ACHN (cell line): Measurements from ENCODE around the gene TRPC4.
"Not testable (repeated sequence)": the region's sequence is repeated elsewhere in the genome, so short reads cannot be mapped to it uniquely, and the experiment has no call there.

Source experiments
- DNase-seq: peaks from one replicate; pipeline ENCODE4 v3.0.0-alpha.2; 2015
- in situ Hi-C: cut with HindIII; loops from 2 replicates; pipeline ENCODE4 v1.10.0; 2017; ENCODE audit warnings: low sequenced_read_pairs, low pct_ligation_motif_present, low pct_unique_long_range_greater_than_20kb

Gene TRPC4

GRCh38 chr13:37868691-37869505, 674 bp downstream of the TRPC4 start:
- in situ Hi-C loops = no loop called here
- peak; percentile 49 for DNase-seq

DNA sequence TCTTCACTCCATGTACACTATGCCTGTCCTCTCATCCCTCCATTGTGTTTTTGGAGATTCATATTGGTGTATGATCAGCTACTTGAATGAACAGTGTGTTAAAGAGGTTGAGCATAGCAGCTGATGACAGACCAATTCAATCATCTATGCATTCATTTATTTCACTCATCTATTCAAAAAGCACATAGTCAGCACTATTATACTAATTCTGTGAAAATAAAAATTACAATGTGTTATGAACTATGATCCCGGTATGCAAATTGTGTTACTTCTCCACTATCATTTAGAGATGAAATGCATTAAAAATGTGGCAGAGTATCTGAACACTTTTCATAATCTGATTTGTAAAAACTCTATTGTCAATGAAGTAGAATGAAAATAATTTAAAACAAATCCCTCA, 5.9 kb downstream of the TRPC4 start:
- in situ Hi-C loops = no loop called here
- no peak for DNase-seq

DNA sequence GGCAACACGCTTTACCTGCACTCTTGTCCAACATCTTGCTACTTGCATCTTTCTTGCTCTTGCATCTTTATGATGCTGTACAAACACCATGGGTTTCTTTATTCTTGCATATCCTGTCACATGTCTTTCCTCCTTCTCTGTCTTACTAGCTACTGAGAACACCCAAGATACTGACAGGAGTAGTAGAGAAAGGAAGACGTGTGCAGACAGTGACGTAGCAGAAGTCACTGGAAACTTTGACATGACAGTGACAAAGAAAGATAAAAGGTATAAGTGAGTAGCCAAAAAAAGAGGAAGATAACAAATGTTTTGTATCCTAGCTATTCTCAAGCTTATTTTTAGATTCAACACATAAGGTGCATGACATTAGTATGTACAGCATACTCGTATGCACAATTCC, 34.2 kb downstream of the TRPC4 start:
- in situ Hi-C loops = no loop called here
- DNase-seq = no peak

DNA sequence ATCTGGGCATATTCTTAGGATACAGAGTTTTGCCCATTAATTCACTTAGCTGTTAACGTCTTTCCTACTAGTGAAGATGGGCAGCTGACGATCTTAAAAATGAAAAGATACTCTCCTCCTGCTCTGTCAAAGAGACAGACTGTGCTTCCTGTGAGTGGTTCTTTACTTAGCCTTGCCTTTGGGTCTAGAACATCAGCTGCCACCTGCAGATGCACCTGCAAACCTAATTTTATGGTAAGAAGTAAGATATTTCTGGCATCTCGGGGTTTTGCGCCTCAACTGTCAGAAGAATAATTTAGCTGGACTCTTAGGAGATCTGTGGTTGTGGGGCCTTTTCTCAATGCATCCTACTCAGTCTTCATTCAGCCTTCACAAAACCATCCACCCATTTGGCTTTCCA, 36.2 kb downstream of the TRPC4 start:
- in situ Hi-C loops = no loop called here

DNA sequence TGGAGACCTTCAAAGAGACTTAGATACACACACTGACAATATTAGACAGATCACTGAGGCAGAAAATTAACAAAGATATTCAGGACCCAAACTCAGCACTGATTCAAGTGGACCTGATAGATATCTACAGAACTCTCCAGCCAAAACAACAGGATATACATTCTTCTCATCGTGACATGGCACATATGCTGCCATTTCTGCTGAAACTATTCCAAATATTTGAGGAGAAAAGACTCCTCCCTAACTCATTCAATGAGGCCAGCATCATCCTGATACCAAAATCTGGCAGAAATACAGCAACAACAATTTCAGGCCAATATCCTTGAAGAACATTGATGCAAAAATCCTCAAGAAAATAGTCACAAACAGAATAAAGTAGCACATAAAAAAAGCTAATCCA, 53.3 kb downstream of the TRPC4 start:
- in situ Hi-C loops = no loop called here

More for the DNA sequence above, 36.2 kb downstream of the TRPC4 start:
- no peak for DNase-seq

DNA sequence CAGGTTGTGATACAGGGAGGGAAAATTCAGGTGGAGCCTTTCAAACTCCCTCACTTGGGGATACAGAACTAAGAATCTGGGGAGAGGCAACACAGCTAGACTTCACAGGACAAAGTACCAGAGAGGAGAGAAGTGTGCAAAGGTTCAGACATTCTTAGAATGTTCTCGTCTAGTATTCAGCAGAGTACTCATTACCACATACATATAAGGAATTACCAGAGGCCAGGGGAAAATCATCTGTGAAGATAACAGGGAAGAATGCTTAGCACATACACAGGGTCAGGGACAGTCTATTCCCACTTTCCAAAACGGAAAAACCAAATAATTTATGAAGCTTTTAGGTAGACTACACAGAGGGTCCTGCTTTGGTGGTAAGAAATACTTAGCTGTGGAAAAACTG, 58.1 kb downstream of the TRPC4 start:
- no peak for DNase-seq
- in situ Hi-C loops = no loop called here

More for the DNA sequence above, 53.3 kb downstream of the TRPC4 start:
- no peak for DNase-seq

DNA sequence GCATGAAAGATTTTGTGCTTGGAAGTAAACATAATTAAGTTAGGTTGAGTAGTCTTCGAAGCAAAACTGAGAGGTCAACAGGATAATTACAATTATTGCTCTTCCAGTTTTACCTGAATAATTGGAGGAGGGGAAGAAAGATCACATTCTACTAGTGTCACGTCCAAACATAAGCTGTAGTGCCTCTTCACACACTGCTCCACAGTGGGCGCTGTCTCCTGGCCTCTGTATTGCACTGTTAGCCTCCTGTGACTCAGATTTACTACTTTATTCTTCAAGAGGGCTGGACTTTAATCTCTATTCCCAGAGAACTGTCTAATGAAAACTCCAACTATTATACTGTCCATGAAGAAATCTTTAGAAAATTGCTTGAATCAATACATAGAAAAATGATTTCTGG, 62.9 kb downstream of the TRPC4 start:
- DNase-seq = no peak
- in situ Hi-C loops = no loop called here

- in situ Hi-C loops = no loop called here
- no peak for DNase-seq
These were observed 71.9 kb downstream of the TRPC4 start for GRCh38 chr13:37797631-37798030.

DNA sequence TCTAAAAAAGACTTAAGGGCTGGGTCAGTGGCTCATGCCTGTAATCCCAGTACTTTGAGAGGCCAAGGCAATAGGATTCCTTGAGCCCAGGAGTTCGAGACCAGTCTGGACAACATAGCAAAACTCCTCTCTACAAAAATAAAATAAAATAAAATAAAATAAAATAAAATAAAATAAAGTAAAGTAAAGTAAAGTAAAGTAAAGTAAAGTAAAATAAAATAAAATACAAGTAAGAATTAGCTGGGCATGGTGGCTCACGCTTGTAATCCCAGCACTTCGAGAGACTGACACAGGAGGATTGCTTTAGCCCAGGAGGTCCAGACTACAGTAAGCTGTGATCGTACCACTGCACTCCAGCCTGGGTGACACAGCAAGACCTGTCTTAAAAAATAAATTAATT, 72.8 kb downstream of the TRPC4 start:
- DNase-seq, in situ Hi-C loops: not testable (repeated sequence)

GRCh38 chr13:37795326-37795725, 74.2 kb downstream of the TRPC4 start:
- DNase-seq = no peak
- in situ Hi-C loops = no loop called here

- in situ Hi-C loops = no loop called here
- DNase-seq = peak; percentile 28
These were observed 77.9 kb downstream of the TRPC4 start for GRCh38 chr13:37791699-37792098.

DNA sequence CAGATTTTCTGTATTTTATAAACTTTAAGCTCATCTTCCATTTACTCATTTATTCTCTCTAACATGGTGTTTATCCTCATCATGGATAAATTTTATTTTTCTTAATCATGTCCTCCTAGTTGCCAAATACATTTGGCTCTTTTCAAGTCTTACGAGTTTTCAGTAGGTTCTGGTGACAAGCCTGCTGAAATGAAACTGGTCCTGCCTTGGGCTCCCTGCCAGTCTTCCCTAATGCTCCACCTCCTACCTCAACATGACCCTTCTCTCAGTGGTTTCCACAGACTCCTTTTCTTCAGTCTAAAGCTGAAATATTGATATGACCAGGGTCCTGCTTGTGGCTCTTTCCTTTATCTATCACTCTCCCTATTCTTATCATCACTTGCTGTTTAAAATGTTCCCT, 81.2 kb downstream of the TRPC4 start:
- in situ Hi-C loops = no loop called here
- peak; percentile 15 for DNase-seq

GRCh38 chr13:37777676-37778075, 91.9 kb downstream of the TRPC4 start:
- DNase-seq = no peak
- in situ Hi-C loops = no loop called here

- in situ Hi-C loops = no loop called here
- DNase-seq = no peak
These were observed 93.7 kb downstream of the TRPC4 start for GRCh38 chr13:37775871-37776270.

- no peak for DNase-seq
- in situ Hi-C loops = no loop called here
These were observed 96.9 kb downstream of the TRPC4 start for GRCh38 chr13:37772644-37773043.

GRCh38 chr13:37769545-37769944, 100.0 kb downstream of the TRPC4 start:
- in situ Hi-C loops = no loop called here
- DNase-seq = no peak

DNA sequence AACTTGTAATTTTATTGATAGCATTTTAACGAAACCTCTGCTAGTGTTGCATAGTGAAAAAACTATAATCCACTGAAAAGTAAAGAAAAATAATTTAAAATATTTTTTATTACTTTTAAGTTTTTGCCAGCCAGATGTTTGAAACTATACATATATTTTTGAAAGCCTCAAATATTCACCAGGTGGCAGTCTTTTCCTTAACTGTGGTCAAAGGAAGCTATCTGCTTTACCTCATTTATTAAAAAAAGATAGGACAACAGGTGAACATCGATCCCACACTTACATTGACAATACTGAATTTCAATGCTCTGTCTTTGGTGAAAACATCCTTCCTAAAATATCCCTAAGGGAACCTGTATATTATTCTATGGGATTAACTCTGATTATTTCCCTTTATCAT, 100.5 kb downstream of the TRPC4 start:
- peak; percentile 26 for DNase-seq
- in situ Hi-C loops = no loop called here

DNA sequence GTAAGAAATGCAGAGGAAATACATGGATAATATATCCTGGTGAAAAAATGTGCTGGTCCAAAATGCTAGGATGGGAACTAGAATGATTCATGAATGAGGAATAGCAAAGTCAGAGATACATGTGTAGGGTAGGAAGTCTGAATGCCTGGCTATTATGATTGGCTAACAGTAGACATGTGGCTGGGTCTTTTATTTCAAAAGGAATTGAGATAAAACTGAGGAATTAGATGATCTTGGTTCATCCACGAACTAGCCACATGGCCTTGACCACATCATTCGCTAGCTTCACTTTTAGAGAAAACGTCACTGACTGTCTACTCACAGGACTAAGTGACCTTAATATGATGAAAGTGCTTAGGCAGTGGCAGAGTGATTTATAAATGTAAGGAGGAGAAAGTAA, 103.1 kb downstream of the TRPC4 start:
- in situ Hi-C loops = no loop called here
- no peak for DNase-seq

DNA sequence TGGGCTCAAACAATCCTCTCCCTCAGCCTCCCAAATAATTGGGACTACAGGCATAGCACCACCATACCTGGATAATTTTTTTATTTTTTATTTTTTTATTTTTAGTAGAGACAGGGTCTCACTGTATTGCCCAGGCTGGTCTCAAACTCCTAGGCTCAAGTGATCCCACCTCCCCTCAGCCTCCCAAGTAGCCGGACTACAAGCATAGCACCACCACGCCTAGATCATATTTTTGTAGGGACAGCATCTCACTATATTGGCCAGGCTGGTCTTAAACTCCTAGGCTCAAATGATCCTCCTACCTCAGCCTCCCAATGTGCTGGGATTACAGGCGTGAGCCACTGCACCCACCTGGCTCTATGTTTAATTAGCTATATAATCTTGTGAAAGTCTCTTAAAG, 114.2 kb downstream of the TRPC4 start:
- in situ Hi-C loops = no loop called here

GRCh38 chr13:37753776-37754175, 115.8 kb downstream of the TRPC4 start:
- in situ Hi-C loops = no loop called here
- peak; percentile 92 for DNase-seq

More for the DNA sequence above, 114.2 kb downstream of the TRPC4 start:
- no peak for DNase-seq
